ENCODE measurements around the gene PCBP3.

The PCBP3 gene

DNA sequence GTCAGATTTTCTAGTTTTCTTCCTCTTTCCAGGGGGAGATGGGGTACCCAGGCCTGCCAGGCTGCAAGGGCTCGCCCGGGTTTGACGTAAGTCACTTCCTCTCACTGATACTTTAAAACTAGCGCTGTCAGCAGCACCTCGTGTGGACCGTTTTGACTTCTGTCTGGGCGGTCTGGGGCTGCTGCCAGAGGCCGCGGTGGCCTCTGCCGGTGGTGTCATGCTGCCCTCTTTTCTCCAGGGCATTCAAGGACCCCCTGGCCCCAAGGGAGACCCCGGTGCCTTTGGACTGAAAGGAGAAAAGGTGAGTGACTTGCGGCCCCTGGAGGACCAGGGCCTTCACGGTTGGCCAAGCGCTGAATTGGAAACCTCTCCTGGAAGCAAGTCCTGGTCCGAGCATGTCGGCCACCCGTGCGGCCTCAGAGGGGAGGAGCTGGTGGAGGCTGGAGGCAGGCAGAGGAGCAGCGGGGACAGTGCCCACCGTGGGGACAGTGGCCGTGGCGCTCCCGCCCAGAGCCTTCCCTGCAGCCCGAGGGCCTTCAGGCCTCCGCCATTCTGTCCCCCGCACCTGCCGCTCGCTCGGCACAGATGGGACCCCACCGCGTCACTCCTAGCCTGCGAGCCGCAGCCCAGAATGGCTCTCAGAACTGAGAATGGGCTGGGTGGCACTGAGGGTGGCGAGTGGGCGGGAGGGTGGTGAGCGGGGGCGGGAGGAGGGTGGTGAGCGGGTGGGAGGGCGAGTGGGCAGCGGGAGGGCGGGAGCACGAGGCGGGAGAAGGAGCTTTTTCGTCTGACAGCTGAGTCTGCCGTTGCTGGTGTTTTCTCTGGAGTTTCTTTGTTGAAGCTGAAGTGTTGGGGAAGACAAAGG lies 347.4 kb downstream of the PCBP3 start:
- DNase-seq (ENCODE audit: low read depth, low spot score), result no peak

DNA sequence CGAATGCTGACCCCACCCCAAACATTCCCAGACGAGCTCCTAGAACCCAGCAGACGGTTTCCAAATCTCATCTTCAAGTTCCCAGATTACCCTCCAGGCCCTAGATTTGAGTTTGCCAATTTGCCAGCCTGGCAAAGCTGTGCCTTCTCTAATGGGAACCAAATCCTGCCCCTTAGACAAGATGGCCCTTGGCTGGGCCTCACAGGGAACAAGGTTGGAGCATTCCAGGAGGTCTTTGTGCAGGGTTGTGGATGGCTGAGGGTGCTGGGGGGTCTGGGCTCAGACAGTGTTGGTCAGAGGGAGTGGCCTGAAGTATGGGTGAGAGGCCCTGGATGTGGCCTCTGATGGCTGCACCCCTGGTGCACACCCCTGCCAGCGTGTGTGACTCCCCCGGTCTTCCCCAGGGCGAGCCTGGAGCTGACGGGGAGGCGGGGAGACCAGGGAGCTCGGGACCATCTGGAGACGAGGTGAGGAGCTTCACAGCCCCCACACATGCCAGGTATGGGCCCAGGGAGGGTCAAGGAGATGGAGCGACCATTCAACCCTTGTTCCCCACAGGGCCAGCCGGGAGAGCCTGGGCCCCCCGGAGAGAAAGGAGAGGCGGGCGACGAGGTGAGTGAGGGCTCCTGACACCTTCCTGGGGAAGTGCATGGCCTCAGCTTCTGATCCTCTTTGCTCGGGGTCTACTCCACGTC lies 348.2 kb downstream of the PCBP3 start:
- no peak for DNase-seq (ENCODE audit: low read depth, low spot score)
